HG03025 (cell line): ENCODE data around the gene LRCH2.

Experiments used
- ATAC-seq: cut with Tn5 transposase; IDR thresholded peaks from one replicate; pipeline ENCODE4 v1.9.1; 2021; ENCODE audit warnings: mild to moderate bottlenecking, moderate library complexity; ENCODE audit not compliant: unreplicated experiment, low FRiP score

LRCH2 gene

DNA sequence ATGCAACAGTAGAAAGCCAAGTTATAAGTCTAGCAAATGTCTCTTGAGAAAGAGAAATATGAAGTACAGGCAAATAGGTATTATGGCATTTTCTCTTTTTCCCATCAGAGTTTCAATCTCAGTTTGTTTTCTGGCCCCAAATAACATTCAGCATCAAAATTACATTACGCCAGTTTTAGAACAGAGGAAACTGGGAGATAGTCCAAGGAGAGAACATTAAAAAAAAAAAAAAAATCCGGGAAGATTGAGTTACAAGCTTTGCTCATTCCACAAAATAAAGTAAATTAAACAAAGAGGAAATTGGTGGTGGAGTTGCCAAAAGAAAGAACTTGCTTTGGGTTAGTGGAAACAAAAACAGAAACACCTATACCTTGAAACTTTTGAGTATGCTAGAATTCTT, 166.1 kb downstream of the LRCH2 start:
- no peak for ATAC-seq

DNA sequence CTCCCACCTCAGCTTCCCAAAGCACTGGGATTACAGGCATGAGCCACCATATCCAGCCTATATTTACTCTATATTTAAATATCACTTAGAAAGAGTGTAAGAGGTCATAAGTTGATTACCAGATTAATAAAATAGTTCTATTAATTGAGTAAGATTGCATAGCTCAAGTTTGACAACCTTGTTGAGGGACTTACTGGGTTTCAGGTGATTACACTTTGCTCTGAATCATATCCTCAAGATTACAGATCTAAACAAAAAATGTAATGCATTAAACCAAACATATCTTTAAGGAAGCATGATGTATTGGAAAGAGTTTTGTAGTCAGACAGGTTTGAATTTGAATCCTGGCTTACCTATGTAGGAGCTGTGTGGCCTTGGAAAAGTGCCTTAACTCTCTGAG, 168.6 kb downstream of the LRCH2 start:
- ATAC-seq = no peak
